GM12878 (cell line): ENCODE data around the gene SRSF12. TPM values are rescaled to one million over a fixed set of nuclear protein-coding genes. Genes with fewer than 3 reads are reported as not detected.

Experiments
- EZH2 ChIP-seq: IDR thresholded peaks from 2 replicates; pipeline ENCODE4 v1.6.1; 2012; ENCODE audit warnings: low read depth, mild to moderate bottlenecking, control low read depth, inconsistent platforms, low read length, borderline replicate concordance; ENCODE audit not compliant: control insufficient read depth
- MYC ChIP-seq: IDR thresholded peaks from 2 replicates; pipeline ENCODE4 v1.6.1; 2011; ENCODE audit warnings: mild to moderate bottlenecking, low read length, moderate library complexity, inconsistent platforms; ENCODE audit not compliant: insufficient read depth, insufficient replicate concordance, insufficient read length, severe bottlenecking
- NFXL1 ChIP-seq: fragments of 450-650 bp; IDR thresholded peaks from 2 replicates; pipeline ENCODE4 v1.6.1; 2017; ENCODE audit warnings: antibody characterized with exemption, mild to moderate bottlenecking, borderline replicate concordance
- POLR2AphosphoS2 ChIP-seq: IDR thresholded peaks from 2 replicates; pipeline ENCODE4 v1.6.1; 2011; ENCODE audit warnings: low read depth, mild to moderate bottlenecking, low read length, improper control_type of control experiment, moderate library complexity
- REST ChIP-seq: IDR thresholded peaks from 2 replicates; pipeline ENCODE4 v1.6.1; 2012; ENCODE audit warnings: mild to moderate bottlenecking, low read depth, low read length
- SMARCA5 ChIP-seq: fragments of 450-650 bp; IDR thresholded peaks from 2 replicates; pipeline ENCODE4 v1.6.1; 2017; ENCODE audit warnings: mild to moderate bottlenecking
- SRF ChIP-seq, 2 experiments: IDR thresholded peaks; 2 replicates each; pipeline ENCODE4 v1.6.1; 2011; ENCODE audit warnings: low read depth in 2 of 2, low read length in 2 of 2, mild to moderate bottlenecking in 1 of 2, moderate library complexity in 1 of 2
- TARDBP ChIP-seq: IDR thresholded peaks from 2 replicates; pipeline ENCODE4 v1.6.1; 2016; ENCODE audit warnings: borderline replicate concordance
- ZNF384 ChIP-seq: IDR thresholded peaks from 2 replicates; pipeline ENCODE4 v1.6.1; 2012; ENCODE audit warnings: low read depth, mild to moderate bottlenecking, low read length, improper control_type of control experiment, borderline replicate concordance
- polyA plus RNA-seq, 11 experiments: library from polyadenylated mRNA; depleted of rRNA in 4 of 11; unstranded in 6 of 11; stranded (reverse) in 5 of 11; fragments of >200 nt; fragmentation: Nextera tagmentation in 4 of 11; fragmentation: Illumina TruSeq in 1 of 11; extraction: Ambion mirVana in 4 of 11; extraction: Trizol in 1 of 11; gene quantifications; 1 replicate in 1 of 11; 2 replicates in 10 of 11; pipeline versions ENCODE4 v1.2.1 to v1.2.3, GENCODE V29; 2011 to 2016; ENCODE audit warnings: inconsistent platforms in 2 of 11, missing spikeins in 2 of 11, low read depth in 1 of 11
- total RNA-seq, 4 experiments: library from RNA; depleted of rRNA in 3 of 4; stranded (reverse); fragments of >200 nt in 3 of 4; fragmentation: Illumina TruSeq in 1 of 4; extraction: Trizol in 1 of 4; gene quantifications; 2 replicates each; pipeline versions ENCODE4 v1.2.1 to v1.2.3, GENCODE V29; 2013 to 2021

Gene SRSF12
- total and polyA plus RNA-seq, 10 of the 15 experiments (the other 5 are each of a cell fraction or from before 2014, with no cell fraction given), result 0.03 to 0.23 TPM; not detected in 8

- TF ChIP-seq POLR2AphosphoS2 (peak; percentile 40; the same call in 1 of the 2 replicates), NFXL1 (no peak), TARDBP (0 out of 2 replicates have a peak, but pooled peaks have one; percentile 17), SRF (IDR thresholded peaks at IDR 0.05; ENCODE audit: low read depth in 2 of 2, low read length in 2 of 2) (no peak), MYC (no peak), EZH2 (no peak), ZNF384 (no peak), REST (no peak), SMARCA5 (no peak)
These were observed 32.3 kb downstream of the SRSF12 start (continued) for GRCh38 chr6:89085409-89086205.
